K562 (cell line): ENCODE measurements around the gene RNF11. TPM values are rescaled to one million over a fixed set of nuclear protein-coding genes. Genes with fewer than 3 reads are reported as not detected.

Experiments used
- MGA ChIP-seq: fragments of 450-650 bp; IDR thresholded peaks from 2 replicates; pipeline ENCODE4 v1.6.1; 2016; ENCODE audit warnings: mild to moderate bottlenecking, moderate library complexity
- SNAPC5 ChIP-seq: fragments of 250-450 bp; sonication (Bioruptor Pico); IDR thresholded peaks from 2 replicates; pipeline ENCODE4 v1.8.0; 2021; ENCODE audit warnings: moderate library complexity, mild to moderate bottlenecking, inconsistent platforms
- THRAP3 ChIP-seq: fragments of 450-650 bp; IDR thresholded peaks from 2 replicates; pipeline ENCODE4 v1.6.1; 2016; ENCODE audit warnings: mild to moderate bottlenecking, inconsistent platforms, borderline replicate concordance
- ZNF174 ChIP-seq: fragments of 250-450 bp; sonication (Bioruptor Pico); IDR thresholded peaks from 2 replicates; pipeline ENCODE4 v1.4.0; 2020; ENCODE audit warnings: mild to moderate bottlenecking
- ZNF24 ChIP-seq: fragments of 450-650 bp; IDR thresholded peaks from 2 replicates; pipeline ENCODE4 v1.6.1; 2016
- ZNF324 ChIP-seq: fragments of 250-450 bp; sonication (Bioruptor Pico); IDR thresholded peaks from 2 replicates; pipeline ENCODE4 v1.4.0; 2020; ENCODE audit warnings: mild to moderate bottlenecking
- ZNF518B ChIP-seq: fragments of 250-450 bp; sonication (Bioruptor Pico); IDR thresholded peaks from 2 replicates; pipeline ENCODE4 v1.5.0; 2021; ENCODE audit warnings: mild to moderate bottlenecking, moderate library complexity
- ZNF584 ChIP-seq: fragments of 200-800 bp; sonication (Bioruptor generic); IDR thresholded peaks from 2 replicates; pipeline ENCODE4 v1.6.1; 2016; ENCODE audit warnings: low read depth, mild to moderate bottlenecking, missing genetic modification characterization, missing compliant biosample characterization
- polyA plus RNA-seq, 8 experiments: library from polyadenylated mRNA; depleted of rRNA in 4 of 8; stranded (reverse) in 5 of 8; unstranded in 3 of 8; fragments of >200 nt; fragmentation: Nextera tagmentation in 2 of 8; fragmentation: Illumina TruSeq in 1 of 8; extraction: Ambion mirVana in 2 of 8; extraction: Trizol in 1 of 8; gene quantifications; 2 replicates each; pipeline versions ENCODE4 v1.2.1 to v1.2.3, GENCODE V29; 2011 to 2014; ENCODE audit warnings: inconsistent platforms in 1 of 8, missing spikeins in 1 of 8
- total RNA-seq, 7 experiments: library from RNA; depleted of rRNA in 6 of 7; stranded (reverse); fragments of >200 nt in 6 of 7; fragmentation: Illumina TruSeq in 2 of 7; extraction: Trizol in 2 of 7; gene quantifications; 2 replicates each; pipeline versions ENCODE4 v1.2.1 to v1.2.3, GENCODE V29; 2011 to 2021; ENCODE audit warnings: low replicate concordance in 1 of 7
- TF ChIP-seq, protein P1 (sequence below), 2 experiments: fragments of 450-650 bp; IDR thresholded peaks; 2 replicates each; pipeline ENCODE4 v1.6.1; 2016
- TF ChIP-seq, protein P2 (sequence below), 2 experiments: fragments of 450-650 bp in 1 of 2; sonication (generic) in 1 of 2; formaldehyde crosslinking in 1 of 2; IDR thresholded peaks in 1 of 2; conservative IDR thresholded peaks in 1 of 2; 2 replicates each; pipeline versions ENCODE4 v1.6.1 to v1.8.1; 2016 to 2023; ENCODE audit warnings: mild to moderate bottlenecking in 2 of 2, moderate library complexity in 2 of 2, inconsistent platforms in 1 of 2, missing genetic modification reagents in 1 of 2

RNF11 gene
- total and polyA plus RNA-seq, 9 of the 15 experiments (the other 6 are each of a cell fraction or from before 2014, with no cell fraction given) = 5.7 to 34.3 (median 23.1) TPM

DNA sequence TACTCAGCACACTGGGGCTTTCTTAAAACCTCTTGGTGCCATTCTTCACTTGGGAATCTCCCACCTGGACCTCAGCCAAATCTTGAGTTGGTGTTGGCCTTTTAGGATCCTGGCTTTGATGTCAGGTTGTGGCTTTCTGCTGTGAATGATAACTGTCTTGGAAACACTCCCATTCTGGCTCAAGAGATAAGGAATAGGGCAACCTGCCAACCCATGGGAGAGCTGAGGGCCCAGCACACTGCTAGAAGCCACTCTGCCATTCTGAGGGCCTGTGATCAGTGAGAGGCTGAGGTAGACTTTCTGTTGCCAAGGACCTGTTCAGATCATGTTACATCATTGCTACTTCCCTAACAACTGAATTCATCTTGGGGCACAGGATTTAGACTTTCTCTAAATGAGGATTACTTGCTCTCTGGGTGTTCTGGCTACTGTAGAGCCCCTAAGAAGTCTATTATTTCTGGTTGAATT is 48.4 kb downstream of the RNF11 start (continued):
- TF ChIP-seq, protein P1, sequence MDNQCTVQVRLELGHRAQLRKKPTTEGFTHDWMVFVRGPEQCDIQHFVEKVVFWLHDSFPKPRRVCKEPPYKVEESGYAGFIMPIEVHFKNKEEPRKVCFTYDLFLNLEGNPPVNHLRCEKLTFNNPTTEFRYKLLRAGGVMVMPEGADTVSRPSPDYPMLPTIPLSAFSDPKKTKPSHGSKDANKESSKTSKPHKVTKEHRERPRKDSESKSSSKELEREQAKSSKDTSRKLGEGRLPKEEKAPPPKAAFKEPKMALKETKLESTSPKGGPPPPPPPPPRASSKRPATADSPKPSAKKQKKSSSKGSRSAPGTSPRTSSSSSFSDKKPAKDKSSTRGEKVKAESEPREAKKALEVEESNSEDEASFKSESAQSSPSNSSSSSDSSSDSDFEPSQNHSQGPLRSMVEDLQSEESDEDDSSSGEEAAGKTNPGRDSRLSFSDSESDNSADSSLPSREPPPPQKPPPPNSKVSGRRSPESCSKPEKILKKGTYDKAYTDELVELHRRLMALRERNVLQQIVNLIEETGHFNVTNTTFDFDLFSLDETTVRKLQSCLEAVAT (IDR thresholded peaks at IDR 0.05) = peak in 1 of 2 experiments; percentile 95; a peak in 2 of 4 replicates
- TF ChIP-seq MGA (no peak), ZNF518B (no peak), SNAPC5 (CRISPR knock-in tag) (no peak), ZNF174 (no peak), THRAP3 (no peak), ZNF324 (CRISPR knock-in tag) (no peak), ZNF24 (no peak), ZNF584 (CRISPR knock-in tag) (peak; percentile 37; the same call in 1 of the 2 replicates)
- TF ChIP-seq, protein P2, sequence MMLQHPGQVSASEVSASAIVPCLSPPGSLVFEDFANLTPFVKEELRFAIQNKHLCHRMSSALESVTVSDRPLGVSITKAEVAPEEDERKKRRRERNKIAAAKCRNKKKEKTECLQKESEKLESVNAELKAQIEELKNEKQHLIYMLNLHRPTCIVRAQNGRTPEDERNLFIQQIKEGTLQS (IDR thresholded peaks at IDR 0.05) = peak; percentile 82
- TF ChIP-seq, protein P2 (CRISPR knock-in tag; conservative IDR thresholded peaks at IDR 0.05) = peak; percentile 62
